ENCODE data around the gene C5AR1. TPM values are rescaled to one million over a fixed set of nuclear protein-coding genes. Genes with fewer than 3 reads are reported as not detected.

C5AR1 gene
- total RNA-seq, 6 experiments from 2014 or later, result 0.24 to 0.95 (median 0.35) TPM

GRCh38 chr19:47348819-47349795, 39.4 kb downstream of the C5AR1 start, which contains the start of gene DHX34:
DHX34 (plus strand) TSS chr19:47349315; CDS start chr19:47353031, 3,716 bp downstream.
- Mint-ChIP-seq H3K4me1 (ENCODE audit: low read depth) (peaks cover 24% of the 10 kb centered on the region), H3K9me3 (no peaks in the 10 kb centered on the region), H3K27me3 (ENCODE audit: insufficient read depth) (peaks cover 10% of the 10 kb centered on the region), H3K4me3 (peak within 1 kb of the TSS; percentile 100), H3K36me3 (ENCODE audit: low read depth) (peaks cover 30% of the 10 kb centered on the region), H3K27ac (peak within 1 kb of the TSS; percentile 95)
- DNase-seq, result peak; percentile 98
- peak; percentile 99 for TF ChIP-seq CTCF (IDR thresholded peaks at IDR 0.05)

- no peaks in the 10 kb centered on the region for H3K9me3 Mint-ChIP-seq
- peaks cover 10% of the 10 kb centered on the region for H3K27me3 Mint-ChIP-seq (ENCODE audit: insufficient read depth)
- no peak for DNase-seq
- peaks cover 24% of the 10 kb centered on the region for H3K4me1 Mint-ChIP-seq (ENCODE audit: low read depth)
- peak overlapping the region; percentile 55 for H3K4me3 Mint-ChIP-seq
- no peak for TF ChIP-seq CTCF (IDR thresholded peaks at IDR 0.05)
- H3K27ac Mint-ChIP-seq, result peak overlapping the region; percentile 62
- H3K36me3 Mint-ChIP-seq (ENCODE audit: low read depth), result peaks cover 36% of the 10 kb centered on the region
Measured at GRCh38 chr19:47350630-47351029, 41.0 kb downstream of the C5AR1 start.

DNA sequence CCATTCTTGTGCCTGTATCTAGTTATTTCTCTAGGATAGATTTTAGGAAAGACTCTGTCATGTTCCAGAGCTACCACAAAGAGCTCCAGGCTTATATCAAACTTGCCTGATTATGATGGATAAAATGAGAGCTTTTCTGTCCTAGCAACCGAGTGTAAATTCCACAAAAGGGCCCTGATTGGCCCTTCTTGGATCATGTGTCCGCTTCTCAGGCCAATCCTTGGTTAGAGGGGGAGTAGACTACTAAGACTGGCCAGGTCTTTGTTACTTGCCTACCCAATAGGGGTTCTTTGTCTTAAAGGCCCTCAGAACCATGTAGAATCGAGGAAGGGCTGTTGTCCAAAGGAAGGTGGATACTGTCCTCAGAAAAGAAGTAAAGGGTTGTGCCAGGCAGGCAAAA, 41.9 kb downstream of the C5AR1 start:
- H3K27me3 Mint-ChIP-seq (ENCODE audit: insufficient read depth), result peaks cover 5% of the 10 kb centered on the region
- peaks cover 24% of the 10 kb centered on the region for H3K4me1 Mint-ChIP-seq (ENCODE audit: low read depth)
- H3K27ac Mint-ChIP-seq, result no peak overlapping the region
- peaks cover 36% of the 10 kb centered on the region for H3K36me3 Mint-ChIP-seq (ENCODE audit: low read depth)
- H3K9me3 Mint-ChIP-seq, result no peaks in the 10 kb centered on the region
- no peak for TF ChIP-seq CTCF (IDR thresholded peaks at IDR 0.05)
- no peak overlapping the region for H3K4me3 Mint-ChIP-seq
- peak; percentile 19 for DNase-seq

DNA sequence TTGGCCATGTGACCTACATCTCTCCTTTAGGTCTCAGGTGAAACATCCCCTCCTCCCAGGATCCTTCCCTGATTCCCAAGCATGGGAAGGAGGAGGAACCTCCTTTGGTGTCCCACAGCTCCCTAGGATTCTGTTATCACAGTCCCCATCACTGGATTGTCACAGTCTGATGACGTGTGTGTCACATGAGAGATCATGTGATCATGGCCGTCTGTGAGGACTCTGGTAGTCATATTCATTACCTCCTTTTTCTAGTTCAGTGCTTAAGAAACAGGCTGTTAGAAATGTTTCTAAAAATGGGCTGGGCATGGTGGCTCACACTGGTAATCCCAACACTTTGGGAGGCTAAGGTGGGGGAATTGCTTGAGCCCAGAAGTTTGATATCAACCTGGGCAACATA, 42.4 kb downstream of the C5AR1 start:
- Mint-ChIP-seq H3K9me3 (no peaks in the 10 kb centered on the region), H3K36me3 (ENCODE audit: low read depth) (peaks cover 36% of the 10 kb centered on the region), H3K27ac (no peak overlapping the region), H3K4me3 (no peak overlapping the region), H3K27me3 (ENCODE audit: insufficient read depth) (peaks cover 5% of the 10 kb centered on the region), H3K4me1 (ENCODE audit: low read depth) (peaks cover 24% of the 10 kb centered on the region)
- TF ChIP-seq CTCF (IDR thresholded peaks at IDR 0.05), result no peak
- DNase-seq, result no peak

GRCh38 chr19:47353307-47353712, 43.6 kb downstream of the C5AR1 start:
- H3K27me3 Mint-ChIP-seq (ENCODE audit: insufficient read depth), result peaks cover 5% of the 10 kb centered on the region
- peaks cover 24% of the 10 kb centered on the region for H3K4me1 Mint-ChIP-seq (ENCODE audit: low read depth)
- peaks cover 36% of the 10 kb centered on the region for H3K36me3 Mint-ChIP-seq (ENCODE audit: low read depth)
- H3K4me3 Mint-ChIP-seq, result no peak overlapping the region
- H3K27ac Mint-ChIP-seq, result no peak overlapping the region
- TF ChIP-seq CTCF (IDR thresholded peaks at IDR 0.05), result no peak
- H3K9me3 Mint-ChIP-seq, result no peaks in the 10 kb centered on the region
- no peak for DNase-seq

Data from HFFc6 (cell line).